Neuronal stem cell (in vitro differentiated cells): ENCODE data around the gene DDX56.

Experiments
- DNase-seq: peaks from one replicate; pipeline ENCODE4 v3.0.0-alpha.2; 2013; ENCODE audit warnings: low spot score
- H2AFZ ChIP-seq: one replicate; pipeline ENCODE4 v1.6.1; 2013; ENCODE audit warnings: mild to moderate bottlenecking, low read length, inconsistent platforms
- H2AK5ac ChIP-seq: 2 replicates; pipeline ENCODE4 v1.6.1; 2013; ENCODE audit warnings: low read depth, mild to moderate bottlenecking, inconsistent platforms, low read length, moderate library complexity, mixed read lengths
- H2BK120ac ChIP-seq: 2 replicates; pipeline ENCODE4 v1.6.1; 2013; ENCODE audit warnings: low read depth, mild to moderate bottlenecking, inconsistent platforms, low read length, moderate library complexity, mixed read lengths
- H2BK12ac ChIP-seq: one replicate; pipeline ENCODE4 v1.6.1; 2013; ENCODE audit warnings: low read length, inconsistent platforms
- H2BK15ac ChIP-seq: 2 replicates; pipeline ENCODE4 v1.6.1; 2013; ENCODE audit warnings: mild to moderate bottlenecking, low read length, inconsistent platforms, mixed read lengths
- H2BK5ac ChIP-seq: one replicate; pipeline ENCODE4 v1.6.1; 2013; ENCODE audit warnings: inconsistent platforms, mild to moderate bottlenecking, low read length, moderate library complexity
- H3K14ac ChIP-seq: one replicate; pipeline ENCODE4 v1.6.1; 2013; ENCODE audit warnings: low read length, inconsistent platforms
- H3K18ac ChIP-seq: 2 replicates; pipeline ENCODE4 v1.6.1; 2013; ENCODE audit warnings: low read length, inconsistent platforms
- H3K23ac ChIP-seq: 2 replicates; pipeline ENCODE4 v1.6.1; 2013; ENCODE audit warnings: low read depth, mild to moderate bottlenecking, mixed read lengths, low read length, inconsistent platforms; ENCODE audit not compliant: poor library complexity
- H3K27ac ChIP-seq: replicated peaks from 3 replicates; pipeline ENCODE4 v1.5.1; 2013; ENCODE audit warnings: low read length, inconsistent platforms
- H3K27me3 ChIP-seq, 3 experiments: 2 replicates each; pipeline ENCODE4 v1.6.1; 2013; ENCODE audit warnings: low read length in 3 of 3, mild to moderate bottlenecking in 2 of 3, inconsistent platforms in 1 of 3, low read depth in 1 of 3, mixed read lengths in 1 of 3, moderate library complexity in 1 of 3; ENCODE audit not compliant: control insufficient read depth in 3 of 3, insufficient read depth in 3 of 3
- H3K36me3 ChIP-seq, 2 donors: replicated peaks in 1 of 2; 2 replicates each; pipeline ENCODE4 v1.6.1; 2013; ENCODE audit warnings: low read length in 2 of 2; ENCODE audit not compliant: control insufficient read depth in 2 of 2, insufficient read depth in 2 of 2
- H3K4ac ChIP-seq: 2 replicates; pipeline ENCODE4 v1.6.1; 2013; ENCODE audit warnings: inconsistent platforms, mild to moderate bottlenecking, low read length, moderate library complexity
- H3K4me1 ChIP-seq, 2 donors: 1 replicate in 1 of 2; 2 replicates in 1 of 2; pipeline ENCODE4 v1.6.1; 2013; ENCODE audit warnings: low read length in 2 of 2, low read depth in 1 of 2; ENCODE audit not compliant: control insufficient read depth in 2 of 2, insufficient read depth in 1 of 2
- H3K4me2 ChIP-seq: one replicate; pipeline ENCODE4 v1.6.1; 2013; ENCODE audit warnings: mild to moderate bottlenecking, low read length, inconsistent platforms; ENCODE audit not compliant: insufficient read depth, poor library complexity, severe bottlenecking
- H3K4me3 ChIP-seq, 2 donors: 2 replicates each; pipeline ENCODE4 v1.5.1; 2013; ENCODE audit warnings: low read length in 2 of 2, mild to moderate bottlenecking in 2 of 2, inconsistent platforms in 1 of 2, moderate library complexity in 1 of 2
- H3K79me1 ChIP-seq: one replicate; pipeline ENCODE4 v1.6.1; 2013; ENCODE audit warnings: low read depth, mild to moderate bottlenecking, inconsistent platforms, low read length, moderate library complexity
- H3K9ac ChIP-seq: one replicate; pipeline ENCODE4 v1.6.1; 2013; ENCODE audit warnings: mild to moderate bottlenecking, low read depth, low read length, inconsistent platforms; ENCODE audit not compliant: poor library complexity
- H3K9me3 ChIP-seq, 2 donors: replicated peaks in 1 of 2; 2 replicates each; pipeline versions ENCODE3 to v1.6.1; 2013; ENCODE audit warnings: low read length in 2 of 2, mild to moderate bottlenecking in 2 of 2, inconsistent platforms in 1 of 2, low read depth in 1 of 2, mixed read lengths in 1 of 2, moderate library complexity in 1 of 2; ENCODE audit not compliant: control insufficient read depth in 2 of 2, insufficient read depth in 1 of 2
- H4K8ac ChIP-seq: one replicate; pipeline ENCODE4 v1.6.1; 2013; ENCODE audit warnings: low read depth, mild to moderate bottlenecking, inconsistent platforms, low read length, moderate library complexity
- H4K91ac ChIP-seq: one replicate; pipeline ENCODE4 v1.6.1; 2013; ENCODE audit warnings: low read length, low read depth, mild to moderate bottlenecking, inconsistent platforms; ENCODE audit not compliant: poor library complexity
- WGBS, 2 donors: extraction: QIAGEN DNeasy Blood & Tissue Kit; methylation state at CpG; one replicate each; pipeline ENCODE4 v1.1.7; 2013; ENCODE audit warnings: missing lambda C conversion rate in 2 of 2, mixed read lengths in 1 of 2; ENCODE audit not compliant: insufficient read length in 2 of 2, insufficient replicate concordance in 1 of 2; ENCODE audit errors: extremely low coverage in 2 of 2; 5-methylcytosine and 5-hydroxymethylcytosine counted together

The DDX56 gene

GRCh38 chr7:44535348-44536064 is 38.2 kb downstream of the DDX56 start:
- Histone ChIP-seq H3K4ac (no peak overlapping the region), H3K4me3 (no peak overlapping the region), H3K9me3 (no peaks in the 10 kb centered on the region), H3K4me1 (peaks cover 0 to 2% of the 10 kb centered on the region in 2 donors), H3K9ac (no peak overlapping the region), H2BK15ac (no peak overlapping the region), H4K8ac (no peak overlapping the region), H2BK12ac (no peak overlapping the region), H3K36me3 (no peaks in the 10 kb centered on the region), H3K23ac (no peak overlapping the region), H3K27me3 (peaks cover 0 to 8% (median 0%) of the 10 kb centered on the region in 3 experiments), H3K18ac (no peak overlapping the region), H2BK5ac (no peak overlapping the region), H2BK120ac (no peak overlapping the region), H3K14ac (no peak overlapping the region), H3K79me1 (no peaks in the 10 kb centered on the region), H2AFZ (no peak overlapping the region), H3K4me2 (no peak overlapping the region), H2AK5ac (no peak overlapping the region), H4K91ac (no peak overlapping the region), H3K27ac (no peak overlapping the region)
- DNase-seq = no peak
- WGBS, 2 donors = no CpG with 5 or more reads among the region's 8 CpGs

GRCh38 chr7:44534501-44534900 is 39.2 kb downstream of the DDX56 start:
- Histone ChIP-seq H3K14ac (peak overlapping the region; percentile 57), H2BK15ac (no peak overlapping the region), H3K9me3 (no peaks in the 10 kb centered on the region), H3K27me3 (peaks cover 0 to 2% (median 0%) of the 10 kb centered on the region in 3 experiments), H3K4me1 (peaks cover 0 to 2% of the 10 kb centered on the region in 2 donors), H4K8ac (no peak overlapping the region), H2BK5ac (no peak overlapping the region), H2BK12ac (peak overlapping the region; percentile 25), H4K91ac (no peak overlapping the region), H3K27ac (no peak overlapping the region), H3K4me3 (no peak overlapping the region), H2BK120ac (no peak overlapping the region), H2AK5ac (peak overlapping the region; percentile 53), H3K36me3 (no peaks in the 10 kb centered on the region), H3K18ac (peak overlapping the region; percentile 41), H3K4ac (no peak overlapping the region), H3K4me2 (no peak overlapping the region), H3K23ac (no peak overlapping the region), H3K9ac (no peak overlapping the region), H2AFZ (no peak overlapping the region), H3K79me1 (no peaks in the 10 kb centered on the region)
- no CpG with 5 or more reads among the region's 7 CpGs for WGBS, 2 donors
- DNase-seq = peak; percentile 24

GRCh38 chr7:44534087-44534486 is 39.6 kb downstream of the DDX56 start:
- Histone ChIP-seq H3K9ac (no peak overlapping the region), H2BK120ac (no peak overlapping the region), H3K79me1 (no peaks in the 10 kb centered on the region), H2AFZ (no peak overlapping the region), H3K18ac (peak overlapping the region; percentile 41), H2BK12ac (peak overlapping the region; percentile 25), H2BK15ac (no peak overlapping the region), H3K23ac (no peak overlapping the region), H3K36me3 (no peaks in the 10 kb centered on the region), H3K4me3 (no peak overlapping the region), H3K14ac (no peak overlapping the region), H3K9me3 (no peaks in the 10 kb centered on the region), H4K91ac (no peak overlapping the region), H3K27me3 (no peaks in the 10 kb centered on the region), H2BK5ac (no peak overlapping the region), H3K27ac (no peak overlapping the region), H2AK5ac (peak overlapping the region; percentile 53), H3K4ac (no peak overlapping the region), H3K4me2 (no peak overlapping the region), H3K4me1 (peaks cover 0 to 2% of the 10 kb centered on the region in 2 donors), H4K8ac (no peak overlapping the region)
- DNase-seq = no peak
- WGBS, 2 donors = no CpG with 5 or more reads among the region's 5 CpGs

- Histone ChIP-seq H2BK120ac (no peak overlapping the region), H3K4me1 (peaks cover 0 to 2% of the 10 kb centered on the region in 2 donors), H3K9ac (peak overlapping the region; percentile 60), H3K4me2 (no peak overlapping the region), H4K91ac (no peak overlapping the region), H2BK12ac (peak overlapping the region; percentile 75), H2BK15ac (no peak overlapping the region), H3K27ac (no peak overlapping the region), H3K27me3 (no peaks in the 10 kb centered on the region), H3K79me1 (no peaks in the 10 kb centered on the region), H3K4ac (no peak overlapping the region), H2BK5ac (peak overlapping the region; percentile 75), H2AFZ (no peak overlapping the region), H3K36me3 (no peaks in the 10 kb centered on the region), H2AK5ac (peak overlapping the region; percentile 65), H3K14ac (peak overlapping the region; percentile 84), H4K8ac (no peak overlapping the region), H3K23ac (no peak overlapping the region), H3K18ac (no peak overlapping the region), H3K4me3 (no peak overlapping the region), H3K9me3 (no peaks in the 10 kb centered on the region)
- no peak for DNase-seq
- WGBS, 2 donors = no CpG with 5 or more reads among the region's 8 CpGs
Measured at GRCh38 chr7:44533301-44534055, 40.2 kb downstream of the DDX56 start.
